H1 (cell line): ENCODE measurements around the gene ACTL10. TPM values are rescaled to one million over a fixed set of nuclear protein-coding genes. Genes with fewer than 3 reads are reported as not detected.
A peak's percentile ranks its signal among the peaks of the same experiment; 100 is the strongest.

Source experiments
- CTCF ChIA-PET: fragments of 300-600 bp; sonication (Branson Sonifier 250); formaldehyde crosslinking; loops from one replicate; lab custom pipeline; 2021; ENCODE audit not compliant: partially characterized antibody; lab: Charles Lee
- POLR2A ChIA-PET: fragments of 300-600 bp; sonication (Branson Sonifier 250); formaldehyde crosslinking; loops from one replicate; lab custom pipeline; 2021; ENCODE audit warnings: inconsistent platforms; ENCODE audit not compliant: partially characterized antibody; lab: Charles Lee
- DNase-seq, 2 experiments: peaks; one replicate each; pipeline versions ENCODE4 v3.0.0 to v3.0.0-alpha.2; 2010 to 2022; ENCODE audit warnings: low spot score in 2 of 2, low read depth in 1 of 2, mixed read lengths in 1 of 2
- FAIRE-seq: peaks from 2 replicates; lab custom pipeline; 2011; peaks lifted over from hg19 to GRCh38; lab: Jason Lieb, UNC
- H2AFZ ChIP-seq: 2 replicates; pipeline ENCODE4 v1.8.1; 2012; ENCODE audit warnings: low read length, inconsistent platforms
- H2AK5ac ChIP-seq: 2 replicates; pipeline ENCODE4 v1.6.1; 2013; ENCODE audit warnings: low read depth, low read length
- H2BK120ac ChIP-seq: replicated peaks from 2 replicates; pipeline ENCODE3; 2013; ENCODE audit warnings: low read depth, low read length, inconsistent platforms
- H2BK12ac ChIP-seq: 2 replicates; pipeline ENCODE4 v1.6.1; 2013; ENCODE audit warnings: low read depth, low read length
- H2BK15ac ChIP-seq: 2 replicates; pipeline ENCODE4 v1.6.1; 2013; ENCODE audit warnings: low read length
- H2BK20ac ChIP-seq: 2 replicates; pipeline ENCODE4 v1.6.1; 2013; ENCODE audit warnings: low read length
- H2BK5ac ChIP-seq: 2 replicates; pipeline ENCODE4 v1.6.1; 2013; ENCODE audit warnings: low read depth, low read length
- H3K14ac ChIP-seq: 2 replicates; pipeline ENCODE4 v1.6.1; 2013; ENCODE audit warnings: inconsistent platforms; ENCODE audit not compliant: insufficient read length
- H3K18ac ChIP-seq: 2 replicates; pipeline ENCODE4 v1.6.1; 2013; ENCODE audit warnings: low read length; ENCODE audit errors: extremely low read depth
- H3K23ac ChIP-seq: 2 replicates; pipeline ENCODE4 v1.6.1; 2013; ENCODE audit warnings: inconsistent platforms; ENCODE audit not compliant: insufficient read length
- H3K23me2 ChIP-seq: 2 replicates; pipeline ENCODE4 v1.6.1; 2013; ENCODE audit warnings: low read depth, low read length
- H3K27ac ChIP-seq: 2 replicates; pipeline ENCODE4 v1.6.1; 2011; ENCODE audit warnings: low read depth, low read length, inconsistent platforms
- H3K27me3 ChIP-seq, 4 experiments: replicated peaks in 1 of 4; 1 replicate in 1 of 4; 2 replicates in 3 of 4; pipeline versions ENCODE4 v1.6.1 to v1.8.1; 2011 to 2013; ENCODE audit warnings: low read length in 3 of 4, mild to moderate bottlenecking in 3 of 4, inconsistent platforms in 2 of 4, mixed read lengths in 2 of 4, moderate library complexity in 1 of 4; ENCODE audit not compliant: control insufficient read depth in 3 of 4, insufficient read depth in 3 of 4; ENCODE audit errors: extremely low read depth in 1 of 4
- H3K36me3 ChIP-seq, 4 experiments: 2 replicates each; pipeline versions ENCODE4 v1.6.1 to v1.8.1; 2011 to 2013; ENCODE audit warnings: mild to moderate bottlenecking in 4 of 4, low read length in 3 of 4, moderate library complexity in 2 of 4, control low read depth in 1 of 4, inconsistent platforms in 1 of 4; ENCODE audit not compliant: insufficient read depth in 4 of 4, control insufficient read depth in 2 of 4
- H3K4ac ChIP-seq: replicated peaks from 2 replicates; pipeline ENCODE3; 2013; ENCODE audit warnings: low read length, low read depth, mixed read lengths, inconsistent platforms; ENCODE audit not compliant: insufficient read length
- H3K4me1 ChIP-seq, 4 experiments: replicated peaks in 1 of 4; 1 replicate in 1 of 4; 2 replicates in 3 of 4; pipeline versions ENCODE4 v1.6.1 to v1.8.1; 2011 to 2013; ENCODE audit warnings: low read length in 3 of 4, inconsistent platforms in 2 of 4, mixed read lengths in 1 of 4; ENCODE audit not compliant: insufficient read depth in 4 of 4, control insufficient read depth in 3 of 4
- H3K4me2 ChIP-seq, 2 experiments: 2 replicates each; pipeline versions ENCODE4 v1.6.1 to v1.8.1; 2011 to 2013; ENCODE audit warnings: low read depth in 2 of 2, low read length in 2 of 2, control low read depth in 1 of 2, inconsistent platforms in 1 of 2, mild to moderate bottlenecking in 1 of 2; ENCODE audit not compliant: insufficient read depth in 1 of 2
- H3K4me3 ChIP-seq, 4 experiments: fragments of 200-600, 300-600 bp in 1 of 4; sonication (generic), shearing (Covaris generic), sonication (Bioruptor Twin) in 1 of 4; 2 replicates each; pipeline versions ENCODE4 v1.5.1 to v1.8.1; 2011 to 2016; ENCODE audit warnings: low read length in 4 of 4, low read depth in 3 of 4, control low read depth in 2 of 4, inconsistent platforms in 2 of 4, mild to moderate bottlenecking in 2 of 4, mixed read lengths in 1 of 4, moderate library complexity in 1 of 4; ENCODE audit not compliant: insufficient read depth in 2 of 4; ENCODE audit errors: extremely low read depth in 1 of 4
- H3K56ac ChIP-seq: replicated peaks from 2 replicates; pipeline ENCODE3; 2013; ENCODE audit warnings: low read depth, mild to moderate bottlenecking, mixed read lengths, low read length, inconsistent platforms; ENCODE audit not compliant: insufficient read length
- H3K79me1 ChIP-seq: 2 replicates; pipeline ENCODE4 v1.6.1; 2013; ENCODE audit warnings: low read depth, low read length, control low read depth
- H3K79me2 ChIP-seq, 2 experiments: 2 replicates each; pipeline versions ENCODE4 v1.6.1 to v1.8.1; 2012 to 2013; ENCODE audit warnings: low read length in 2 of 2, mild to moderate bottlenecking in 2 of 2, inconsistent platforms in 1 of 2; ENCODE audit not compliant: insufficient read depth in 2 of 2, control insufficient read depth in 1 of 2
- H3K9ac ChIP-seq, 4 experiments: replicated peaks in 1 of 4; 1 replicate in 1 of 4; 2 replicates in 3 of 4; pipeline versions ENCODE4 v1.6.1 to v1.8.1; 2011 to 2013; ENCODE audit warnings: low read depth in 3 of 4, low read length in 3 of 4, control low read depth in 2 of 4, mild to moderate bottlenecking in 2 of 4, moderate library complexity in 2 of 4, inconsistent platforms in 1 of 4; ENCODE audit errors: extremely low read depth in 1 of 4
- H3K9me3 ChIP-seq, 2 experiments: 2 replicates each; pipeline versions ENCODE4 v1.6.1 to v1.8.1; 2012 to 2013; ENCODE audit warnings: mild to moderate bottlenecking in 2 of 2, moderate library complexity in 2 of 2, control low read depth in 1 of 2, inconsistent platforms in 1 of 2, low read depth in 1 of 2, low read length in 1 of 2, mixed read lengths in 1 of 2; ENCODE audit not compliant: insufficient read depth in 2 of 2
- H4K20me1 ChIP-seq, 2 experiments: replicated peaks in 1 of 2; 2 replicates each; pipeline versions ENCODE3 to v1.8.1; 2011 to 2013; ENCODE audit warnings: inconsistent platforms in 2 of 2, low read length in 2 of 2, mild to moderate bottlenecking in 1 of 2; ENCODE audit not compliant: insufficient read depth in 2 of 2, control insufficient read depth in 1 of 2
- H4K5ac ChIP-seq: 2 replicates; pipeline ENCODE4 v1.6.1; 2013; ENCODE audit warnings: low read length, low read depth, mixed read lengths, inconsistent platforms; ENCODE audit not compliant: insufficient read length
- H4K8ac ChIP-seq: 2 replicates; pipeline ENCODE4 v1.8.0; 2013; ENCODE audit warnings: mild to moderate bottlenecking, moderate library complexity, low read length, inconsistent platforms; ENCODE audit not compliant: insufficient read depth; ENCODE audit errors: extremely low read depth
- H4K91ac ChIP-seq: replicated peaks from 2 replicates; pipeline ENCODE3; 2013; ENCODE audit warnings: low read length, mixed read lengths, inconsistent platforms; ENCODE audit not compliant: insufficient read length
- HDAC2 ChIP-seq, 2 experiments: fragments of 300-600 bp in 1 of 2; sonication (generic) in 1 of 2; IDR thresholded peaks; 2 replicates each; pipeline ENCODE4 v1.6.1; 2011 to 2012; ENCODE audit warnings: low read depth in 2 of 2, low read length in 2 of 2, mild to moderate bottlenecking in 2 of 2, moderate library complexity in 2 of 2, borderline replicate concordance in 1 of 2, inconsistent platforms in 1 of 2
- HDAC6 ChIP-seq: IDR thresholded peaks from one replicate; pipeline ENCODE4 v1.7.1; 2012; ENCODE audit warnings: low read depth, mild to moderate bottlenecking, inconsistent platforms, low read length, moderate library complexity
- KDM1A ChIP-seq: fragments of 200-600, 300-600 bp; sonication (generic); IDR thresholded peaks from 2 replicates; pipeline ENCODE4 v1.7.1; 2016; ENCODE audit warnings: mild to moderate bottlenecking, low read length, borderline replicate concordance
- POLR2AphosphoS5 ChIP-seq: IDR thresholded peaks from 2 replicates; pipeline ENCODE4 v1.6.1; 2011; ENCODE audit warnings: low read depth, low read length
- TAF7 ChIP-seq: optimal IDR thresholded peaks from 2 replicates; pipeline ENCODE3; 2011; ENCODE audit warnings: low read depth, mild to moderate bottlenecking, inconsistent platforms, low read length, moderate library complexity, borderline replicate concordance
- TCF12 ChIP-seq: IDR thresholded peaks from 2 replicates; pipeline ENCODE4 v1.6.1; 2011; ENCODE audit warnings: low read depth, mild to moderate bottlenecking, low read length
- WGBS, 2 experiments: shearing (Covaris generic) in 1 of 2; methylation state at CpG; one replicate each; pipeline versions ENCODE4 v1.1.6 to v1.1.7; 2013 to 2015; ENCODE audit warnings: low lambda C conversion rate in 2 of 2, mixed read lengths in 2 of 2, inconsistent platforms in 1 of 2, low coverage in 1 of 2, missing lambda C conversion rate in 1 of 2; ENCODE audit not compliant: insufficient replicate concordance in 2 of 2, insufficient coverage in 1 of 2, insufficient read length in 1 of 2; ENCODE audit errors: extremely low coverage in 1 of 2, missing lambda C conversion rate in 1 of 2; 5-methylcytosine and 5-hydroxymethylcytosine counted together
- polyA plus RNA-seq, 7 experiments: library from polyadenylated mRNA; depleted of rRNA in 3 of 7; stranded (reverse) in 5 of 7; unstranded in 2 of 7; fragments of >200 nt in 5 of 7; fragments of 200-250 nt in 2 of 7; gene quantifications; 1 replicate in 5 of 7; 2 replicates in 1 of 7; 4 replicates in 1 of 7; pipeline versions ENCODE4 v1.2.1 to v1.2.3, GENCODE V29; 2011 to 2013; ENCODE audit warnings: missing spikeins in 2 of 7, mixed read lengths in 2 of 7
- total RNA-seq: library from RNA; stranded (reverse); fragmentation: NEBNext Ultra II Directional; extraction: Animal tissue kit (Norgen Biotek cat#: 25700); gene quantifications from 2 replicates; pipeline ENCODE4 v1.2.1, GENCODE V29; 2021

Gene ACTL10
- total and polyA plus RNA-seq, 2 of the 8 experiments (the other 6 are each of a cell fraction or from before 2014, with no cell fraction given), result 0.26 TPM; not detected in 1

DNA sequence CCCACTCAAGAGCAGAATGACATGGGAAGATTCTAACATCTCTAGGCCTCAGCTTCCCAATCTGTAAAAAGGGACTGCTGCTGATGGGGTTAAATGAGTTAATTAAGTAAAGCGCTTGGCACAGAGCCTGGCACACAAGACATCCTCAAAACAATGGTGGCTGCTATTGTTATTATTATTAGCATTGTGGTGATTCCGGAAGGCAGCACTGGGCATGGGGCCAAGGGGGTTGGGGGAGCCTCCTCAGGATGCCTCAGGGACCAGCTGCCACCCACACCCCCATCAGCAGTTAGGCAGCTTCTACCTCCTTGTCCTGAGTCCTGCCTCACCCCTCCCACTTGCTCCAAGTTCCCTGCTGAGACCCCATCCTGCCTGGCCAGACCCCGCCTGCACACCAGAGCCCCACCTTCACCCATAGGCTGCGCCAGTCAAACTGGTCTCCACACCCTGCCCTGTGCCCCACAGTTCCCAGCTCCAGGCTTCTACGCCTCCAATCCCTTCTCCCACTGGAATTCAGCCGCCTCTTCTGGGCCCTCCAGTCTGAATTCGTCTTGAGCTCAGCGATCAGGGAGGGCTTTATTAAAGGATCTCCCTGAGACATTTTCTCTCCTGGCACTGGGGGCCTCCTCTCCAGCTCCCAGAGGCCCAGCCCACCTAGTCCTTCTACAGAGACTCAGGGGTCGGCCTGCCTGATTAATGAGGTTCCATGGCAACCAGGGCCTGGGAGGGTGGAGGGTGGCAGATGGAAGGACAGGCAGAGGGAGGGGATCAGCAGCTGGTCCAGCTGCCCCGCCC is 18.0 kb downstream of the ACTL10 start:
- H3K4ac ChIP-seq, result no peak overlapping the region
- H3K4me2 ChIP-seq, result peak overlapping the region; percentile 90 to 91
- TF ChIP-seq POLR2AphosphoS5 (peak; percentile 63; the same call in 1 of the 2 replicates), TAF7 (peak; percentile 16), TCF12 (no peak), HDAC2 (IDR thresholded peaks at IDR 0.05; ENCODE audit: borderline replicate concordance in 1 of 2, low read depth in 2 of 2, low read length in 2 of 2) (no peak), KDM1A (peak; percentile 40; the same call in 1 of the 2 replicates), HDAC6 (no peak)
- TF ChIP-seq, all 59 proteins: peak for 3
- Histone ChIP-seq H3K27me3 (peaks cover 0 to 7% (median under 1%) of the 10 kb centered on the region in 4 experiments; a peak in 4 of 7 replicates), H2BK15ac (no peak overlapping the region), H3K23ac (no peak overlapping the region), H3K18ac (no peak overlapping the region), H2BK20ac (no peak overlapping the region), H2BK12ac (peak overlapping the region; percentile 5; the same call in 1 of the 2 replicates), H3K27ac (no peak overlapping the region), H3K9me3 (no peaks in the 10 kb centered on the region), H3K4me3 (peak overlapping the region; percentile 86 to 97 (median 94)), H3K56ac (peak overlapping the region; percentile 17), H3K79me2 (peaks cover 0 to 51% of the 10 kb centered on the region in 2 experiments; a peak in 3 of 4 replicates), H2BK5ac (peak overlapping the region; percentile 10; the same call in 1 of the 2 replicates), H3K4me1 (peaks cover 4 to 25% (median 15%) of the 10 kb centered on the region in 4 experiments), H4K8ac (peak overlapping the region; percentile 64; the same call in 1 of the 2 replicates), H4K20me1 (peaks cover 14 to 38% of the 10 kb centered on the region in 2 experiments), H4K91ac (peak overlapping the region; percentile 44), H3K79me1 (peaks cover 19% of the 10 kb centered on the region), H4K5ac (no peak overlapping the region), H3K14ac (no peak overlapping the region), H3K23me2 (peaks cover 9% of the 10 kb centered on the region), H2AK5ac (no peak overlapping the region), H3K36me3 (peaks cover 2 to 10% (median 5%) of the 10 kb centered on the region in 4 experiments; a peak in 6 of 8 replicates), H2AFZ (no peak overlapping the region), H3K9ac (peak overlapping the region in 3 of 4 experiments; percentile 81 to 89 (median 82); a peak in 5 of 7 replicates), H2BK120ac (no peak overlapping the region)
- 32% methylated on average over 9 of the region's 10 CpGs; no CpG with 5 or more reads in 1 of the 2 experiments for WGBS, 2 experiments
- FAIRE-seq (no peak), DNase-seq (no peak)
- POLR2A ChIA-PET, result interaction anchor here (0.6 to 14.0 kb wide), 11 partner anchors 9 to 586 kb away, joined by 3 to 245 read pairs (median 5); partner anchors contain the start of genes ACTL10, C20orf144, NECAB3 and PXMP4
- CTCF ChIA-PET, result interaction anchor here (0.7 to 2.7 kb wide), 9 partner anchors 11 to 94 kb away, joined by 3 to 17 read pairs (median 3); partner anchors contain the start of gene ACTL10
